Measurements from ENCODE around the gene UBXN11. TPM values are rescaled to one million over a fixed set of nuclear protein-coding genes. Genes with fewer than 3 reads are reported as not detected.
"Not testable (repeated sequence)": the region's sequence is repeated elsewhere in the genome, so short reads cannot be mapped to it uniquely, and the experiment has no call there.

UBXN11 gene
- total and polyA plus RNA-seq, 2 donors, result 12.7 to 42.7 TPM

DNA sequence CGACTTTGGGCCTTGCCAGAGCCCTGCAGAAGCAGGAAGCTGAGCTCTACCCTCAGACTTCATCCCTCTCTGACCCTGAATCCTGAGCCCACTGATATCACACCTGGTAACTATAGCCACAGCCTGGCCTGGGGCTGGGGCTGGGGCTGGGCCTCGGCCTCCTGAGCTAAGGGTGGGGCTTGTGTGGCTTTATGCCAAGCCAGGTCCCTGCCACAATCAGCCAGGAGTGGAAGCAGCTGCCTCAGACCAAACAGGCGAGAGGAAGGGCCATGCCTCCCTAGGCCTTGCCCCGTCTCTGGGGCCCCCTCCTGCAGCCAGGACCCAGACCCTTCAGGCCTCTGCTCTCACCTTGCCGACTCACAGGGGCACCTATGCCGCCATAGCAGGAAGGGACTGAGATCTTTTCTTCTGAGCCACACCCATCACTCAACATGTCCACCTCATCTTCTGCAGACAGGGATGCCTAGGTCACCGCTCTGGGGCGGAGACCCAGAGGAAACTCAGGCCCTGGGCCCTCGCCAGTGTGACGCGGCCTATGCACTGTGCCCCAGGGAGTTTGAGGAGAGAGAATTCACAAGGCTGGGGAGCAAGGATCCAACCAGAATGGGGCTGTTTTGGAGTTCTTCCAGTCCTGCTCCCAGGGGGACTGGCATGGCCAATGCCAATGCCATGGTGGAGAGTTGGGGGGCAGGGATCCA, 5.7 kb downstream of the UBXN11 start:
- Histone ChIP-seq H3K27ac (ENCODE audit: low read depth in 1 of 2, low read length in 1 of 2) (no peak overlapping the region), H3K4me1 (ENCODE audit: control insufficient read depth in 2 of 2, insufficient read depth in 2 of 2, low read length in 2 of 2) (peaks cover 2 to 45% of the 10 kb centered on the region in 2 donors), H3K4me3 (ENCODE audit: low read length in 2 of 2) (no peak overlapping the region), H3K36me3 (ENCODE audit: control insufficient read depth in 2 of 2, insufficient read depth in 2 of 2, low read length in 1 of 2) (peaks cover 14 to 25% of the 10 kb centered on the region in 2 donors), H3K9me3 (ENCODE audit: control insufficient read depth in 2 of 2, insufficient read depth in 1 of 2, low read length in 1 of 2) (no peaks in the 10 kb centered on the region), H3K27me3 (ENCODE audit: control insufficient read depth in 2 of 2, insufficient read depth in 1 of 2, low read length in 1 of 2) (no peaks in the 10 kb centered on the region)
- no peak for DNase-seq (ENCODE audit: low read depth in 6 of 9, low spot score in 9 of 9)
- WGBS, result 96% methylated on average over 11 of the region's 11 CpGs

DNA sequence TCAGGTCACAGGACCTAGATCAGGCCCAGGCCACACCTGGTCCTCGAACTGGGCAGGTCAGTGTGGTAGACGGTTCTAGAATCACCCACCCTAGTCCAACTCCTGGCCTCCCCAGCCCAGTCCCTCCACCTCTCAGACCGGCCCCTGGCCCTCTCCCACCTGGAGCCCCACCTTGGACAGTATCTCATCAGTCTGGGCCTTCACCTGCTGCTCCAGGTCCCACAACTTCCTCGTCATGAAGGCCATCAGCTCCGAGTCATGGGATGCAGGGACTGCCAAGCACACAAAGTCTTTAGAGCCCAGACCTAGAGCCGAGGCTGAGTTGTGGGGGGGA, 8.7 kb downstream of the UBXN11 start:
- 82% methylated on average over 6 of the region's 6 CpGs for WGBS
- Histone ChIP-seq H3K9me3 (ENCODE audit: control insufficient read depth in 2 of 2, insufficient read depth in 1 of 2, low read length in 1 of 2) (no peaks in the 10 kb centered on the region), H3K36me3 (ENCODE audit: control insufficient read depth in 2 of 2, insufficient read depth in 2 of 2, low read length in 1 of 2) (peaks cover 19 to 39% of the 10 kb centered on the region in 2 donors), H3K27me3 (ENCODE audit: control insufficient read depth in 2 of 2, insufficient read depth in 1 of 2, low read length in 1 of 2) (no peaks in the 10 kb centered on the region), H3K4me3 (ENCODE audit: low read length in 2 of 2) (no peak overlapping the region), H3K27ac (ENCODE audit: low read depth in 1 of 2, low read length in 1 of 2) (no peak overlapping the region), H3K4me1 (ENCODE audit: control insufficient read depth in 2 of 2, insufficient read depth in 2 of 2, low read length in 2 of 2) (peaks cover 0 to 28% of the 10 kb centered on the region in 2 donors)
- DNase-seq (ENCODE audit: low read depth in 6 of 9, low spot score in 9 of 9), result no peak

- no peak overlapping the region for H3K27ac ChIP-seq (ENCODE audit: low read depth in 1 of 2, low read length in 1 of 2)
- no peaks in the 10 kb centered on the region for H3K27me3 ChIP-seq (ENCODE audit: control insufficient read depth in 2 of 2, insufficient read depth in 1 of 2, low read length in 1 of 2)
- peaks cover 19 to 39% of the 10 kb centered on the region in 2 donors for H3K36me3 ChIP-seq (ENCODE audit: control insufficient read depth in 2 of 2, insufficient read depth in 2 of 2, low read length in 1 of 2)
- WGBS, result 97% methylated on average over 12 of the region's 12 CpGs
- H3K9me3 ChIP-seq (ENCODE audit: control insufficient read depth in 2 of 2, insufficient read depth in 1 of 2, low read length in 1 of 2), result no peaks in the 10 kb centered on the region
- no peak for DNase-seq (ENCODE audit: low read depth in 6 of 9, low spot score in 9 of 9)
- H3K4me1 ChIP-seq (ENCODE audit: control insufficient read depth in 2 of 2, insufficient read depth in 2 of 2, low read length in 2 of 2), result peaks cover under 1 to 27% of the 10 kb centered on the region in 2 donors
- no peak overlapping the region for H3K4me3 ChIP-seq (ENCODE audit: low read length in 2 of 2)
These were observed 9.2 kb downstream of the UBXN11 start for GRCh38 chr1:26297057-26297790.

DNA sequence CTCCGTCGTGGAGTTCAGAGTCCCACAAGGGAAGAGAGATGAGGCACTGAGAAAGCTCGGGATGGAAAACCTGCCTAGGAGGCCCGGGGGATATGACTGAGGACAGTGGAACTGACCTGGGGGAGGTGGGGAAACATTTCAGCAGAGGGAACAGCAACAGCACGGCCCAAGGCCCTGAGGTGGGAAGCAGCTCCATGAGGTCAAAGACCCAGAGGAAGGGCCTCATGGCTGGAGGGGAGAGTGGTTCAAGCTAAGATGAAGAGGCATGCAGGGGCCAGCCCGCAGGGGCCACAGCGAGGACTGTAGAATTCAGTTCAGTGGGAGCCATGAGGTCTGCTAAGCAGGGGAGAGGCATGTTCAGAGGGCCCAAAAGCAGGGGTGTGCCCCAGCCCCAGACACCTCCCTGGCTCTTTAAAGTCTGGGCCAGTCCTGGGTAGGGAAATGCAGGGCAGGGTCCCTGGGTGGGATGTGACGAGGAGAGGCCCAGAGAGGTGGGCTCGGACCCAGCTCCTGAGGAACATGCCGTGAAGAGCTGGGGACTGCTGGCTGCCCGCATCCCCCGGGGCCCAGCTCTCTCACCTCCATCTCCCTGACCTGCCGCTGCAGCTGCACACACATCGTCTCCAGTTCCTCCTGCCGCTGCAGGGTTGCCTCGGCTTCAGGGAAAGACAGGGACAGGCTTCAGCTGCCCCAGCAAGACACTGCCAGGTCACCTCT, 9.9 kb downstream of the UBXN11 start:
- no peaks in the 10 kb centered on the region for H3K27me3 ChIP-seq (ENCODE audit: control insufficient read depth in 2 of 2, insufficient read depth in 1 of 2, low read length in 1 of 2)
- peaks cover 19 to 42% of the 10 kb centered on the region in 2 donors for H3K36me3 ChIP-seq (ENCODE audit: control insufficient read depth in 2 of 2, insufficient read depth in 2 of 2, low read length in 1 of 2)
- H3K27ac ChIP-seq (ENCODE audit: low read depth in 1 of 2, low read length in 1 of 2), result no peak overlapping the region
- WGBS, result 91% methylated on average over 16 of the region's 16 CpGs
- no peak overlapping the region for H3K4me3 ChIP-seq (ENCODE audit: low read length in 2 of 2)
- peaks cover 8 to 31% of the 10 kb centered on the region in 2 donors for H3K4me1 ChIP-seq (ENCODE audit: control insufficient read depth in 2 of 2, insufficient read depth in 2 of 2, low read length in 2 of 2)
- peaks cover 0 to 7% of the 10 kb centered on the region in 2 donors for H3K9me3 ChIP-seq (ENCODE audit: control insufficient read depth in 2 of 2, insufficient read depth in 1 of 2, low read length in 1 of 2)
- DNase-seq (ENCODE audit: low read depth in 6 of 9, low spot score in 9 of 9), result no peak

DNA sequence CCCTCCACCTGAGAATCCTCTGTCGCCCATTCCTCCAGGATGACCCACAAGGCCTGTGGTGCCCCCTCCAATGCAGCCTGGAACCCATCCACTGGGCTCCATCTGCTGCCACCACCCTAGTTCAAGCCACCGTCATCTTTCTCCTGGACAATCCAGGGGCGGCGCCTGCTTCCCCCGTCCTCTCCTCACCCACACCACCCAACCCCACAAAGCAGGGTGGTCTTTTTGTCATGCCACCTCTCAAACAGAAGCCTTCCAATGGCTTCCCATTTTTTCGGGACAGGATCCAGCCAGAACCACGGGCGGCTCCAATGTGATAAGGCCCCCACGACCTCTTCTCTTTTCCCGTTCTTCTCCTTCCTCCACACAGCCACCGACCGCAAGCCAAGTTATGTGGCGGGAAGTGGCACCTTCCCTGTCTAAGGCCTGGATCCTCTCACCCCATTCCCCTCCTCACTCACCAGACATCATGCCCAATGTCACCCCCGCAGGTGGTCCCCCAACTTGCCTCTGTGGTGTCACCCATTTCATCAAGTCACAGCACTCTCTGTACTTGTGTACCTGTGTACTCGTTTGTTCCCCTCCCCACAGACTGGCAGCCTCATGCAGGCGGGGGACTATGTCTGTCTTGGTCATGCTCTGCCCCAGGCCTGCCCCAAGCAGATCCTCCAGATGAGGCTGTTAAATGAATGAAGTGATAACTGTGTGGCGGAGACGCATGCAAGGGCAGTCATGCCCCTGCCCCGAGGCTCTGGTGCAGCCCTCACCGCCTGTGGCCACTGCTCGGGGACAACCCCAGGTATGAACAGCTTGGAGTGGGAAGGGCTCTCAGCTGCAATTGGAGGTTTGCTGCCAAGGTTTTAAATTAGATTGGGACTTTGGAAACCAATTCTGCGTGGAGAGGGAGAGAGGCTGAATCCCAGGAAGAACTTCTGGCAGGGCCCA, 11.0 kb downstream of the UBXN11 start:
- no peak for DNase-seq (ENCODE audit: low read depth in 6 of 9, low spot score in 9 of 9)
- H3K27ac ChIP-seq (ENCODE audit: low read depth in 1 of 2, low read length in 1 of 2), result no peak overlapping the region
- H3K9me3 ChIP-seq (ENCODE audit: control insufficient read depth in 2 of 2, insufficient read depth in 1 of 2, low read length in 1 of 2), result peaks cover 0 to 13% of the 10 kb centered on the region in 2 donors
- peaks cover 18 to 39% of the 10 kb centered on the region in 2 donors for H3K4me1 ChIP-seq (ENCODE audit: control insufficient read depth in 2 of 2, insufficient read depth in 2 of 2, low read length in 2 of 2)
- 93% methylated on average over 22 of the region's 22 CpGs for WGBS
- H3K4me3 ChIP-seq (ENCODE audit: low read length in 2 of 2), result no peak overlapping the region
- H3K27me3 ChIP-seq (ENCODE audit: control insufficient read depth in 2 of 2, insufficient read depth in 1 of 2, low read length in 1 of 2), result no peaks in the 10 kb centered on the region
- peaks cover 16 to 40% of the 10 kb centered on the region in 2 donors for H3K36me3 ChIP-seq (ENCODE audit: control insufficient read depth in 2 of 2, insufficient read depth in 2 of 2, low read length in 1 of 2)

DNA sequence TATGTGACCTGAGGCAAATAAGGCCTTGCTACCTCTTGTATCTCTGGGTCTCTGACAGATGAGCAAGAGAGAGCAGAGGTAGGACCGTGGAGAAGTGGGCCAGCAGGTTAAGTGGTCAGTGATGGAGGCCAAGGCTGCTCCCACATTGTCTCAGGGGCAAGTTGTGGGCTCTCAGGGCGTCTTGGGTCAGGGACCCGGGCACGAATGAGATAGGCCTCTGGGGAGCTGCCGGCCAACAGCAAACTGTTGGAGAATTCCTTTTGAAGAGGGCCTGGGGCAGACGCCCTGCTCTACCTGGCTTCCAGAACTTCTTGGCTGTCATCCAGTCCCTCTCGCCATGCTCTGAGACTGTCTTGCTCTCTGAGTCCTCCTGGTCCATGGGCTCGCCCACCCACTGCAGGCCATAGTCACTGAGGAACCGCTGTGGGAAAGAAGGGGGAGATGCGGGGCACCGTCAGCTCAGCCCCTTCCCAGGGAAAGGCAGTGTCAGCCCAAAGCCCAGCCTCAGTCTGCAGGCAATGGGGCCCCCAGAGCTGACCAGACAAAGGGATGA, 12.4 kb downstream of the UBXN11 start:
- WGBS, result 88% methylated on average over 11 of the region's 11 CpGs
- Histone ChIP-seq H3K4me1 (ENCODE audit: control insufficient read depth in 2 of 2, insufficient read depth in 2 of 2, low read length in 2 of 2) (peaks cover 33 to 40% of the 10 kb centered on the region in 2 donors), H3K4me3 (ENCODE audit: low read length in 2 of 2) (no peak overlapping the region), H3K27me3 (ENCODE audit: control insufficient read depth in 2 of 2, insufficient read depth in 1 of 2, low read length in 1 of 2) (no peaks in the 10 kb centered on the region), H3K27ac (ENCODE audit: low read depth in 1 of 2, low read length in 1 of 2) (no peak overlapping the region), H3K9me3 (ENCODE audit: control insufficient read depth in 2 of 2, insufficient read depth in 1 of 2, low read length in 1 of 2) (peaks cover 0 to 18% of the 10 kb centered on the region in 2 donors), H3K36me3 (ENCODE audit: control insufficient read depth in 2 of 2, insufficient read depth in 2 of 2, low read length in 1 of 2) (peaks cover 16 to 40% of the 10 kb centered on the region in 2 donors)
- no peak for DNase-seq (ENCODE audit: low read depth in 6 of 9, low spot score in 9 of 9)

- not testable (repeated sequence) for DNase-seq (ENCODE audit: low read depth in 6 of 9, low spot score in 9 of 9); H3K27ac ChIP-seq (ENCODE audit: low read depth in 1 of 2, low read length in 1 of 2); H3K4me3 ChIP-seq (ENCODE audit: low read length in 2 of 2); H3K27me3 ChIP-seq (ENCODE audit: control insufficient read depth in 2 of 2, insufficient read depth in 1 of 2, low read length in 1 of 2)
- Histone ChIP-seq H3K4me1 (ENCODE audit: control insufficient read depth in 2 of 2, insufficient read depth in 2 of 2, low read length in 2 of 2) (peaks cover 45 to 53% of the 10 kb centered on the region in 2 donors), H3K36me3 (ENCODE audit: control insufficient read depth in 2 of 2, insufficient read depth in 2 of 2, low read length in 1 of 2) (peaks cover 14 to 40% of the 10 kb centered on the region in 2 donors), H3K9me3 (ENCODE audit: control insufficient read depth in 2 of 2, insufficient read depth in 1 of 2, low read length in 1 of 2) (peaks cover 0 to 18% of the 10 kb centered on the region in 2 donors)
- 95% methylated on average over 5 of the region's 5 CpGs for WGBS
These were observed 13.7 kb downstream of the UBXN11 start for GRCh38 chr1:26292735-26293134.

- H3K27ac ChIP-seq (ENCODE audit: low read depth in 1 of 2, low read length in 1 of 2), result peak overlapping the region; percentile 54 to 99
- no peak for DNase-seq (ENCODE audit: low read depth in 6 of 9, low spot score in 9 of 9)
- H3K27me3 ChIP-seq (ENCODE audit: control insufficient read depth in 2 of 2, insufficient read depth in 1 of 2, low read length in 1 of 2), result no peaks in the 10 kb centered on the region
- no peak overlapping the region for H3K4me3 ChIP-seq (ENCODE audit: low read length in 2 of 2)
- 95% methylated on average over 4 of the region's 4 CpGs for WGBS
- peaks cover 51 to 61% of the 10 kb centered on the region in 2 donors for H3K4me1 ChIP-seq (ENCODE audit: control insufficient read depth in 2 of 2, insufficient read depth in 2 of 2, low read length in 2 of 2)
- peaks cover 0 to 18% of the 10 kb centered on the region in 2 donors for H3K9me3 ChIP-seq (ENCODE audit: control insufficient read depth in 2 of 2, insufficient read depth in 1 of 2, low read length in 1 of 2)
- H3K36me3 ChIP-seq (ENCODE audit: control insufficient read depth in 2 of 2, insufficient read depth in 2 of 2, low read length in 1 of 2), result peaks cover 6 to 32% of the 10 kb centered on the region in 2 donors
These were observed 14.5 kb downstream of the UBXN11 start for GRCh38 chr1:26291939-26292338.
